HEK293 (cell line): ENCODE data around the gene GAREM1.

Source experiments
- HIC1 ChIP-seq: fragments of 450-650 bp; formaldehyde crosslinking; IDR thresholded peaks from 2 replicates; pipeline ENCODE4 v1.5.1; 2016; ENCODE audit warnings: missing biosample characterization, missing genetic modification characterization
- SETDB1 ChIP-seq: IDR thresholded peaks from one replicate; pipeline ENCODE4 v1.6.1; 2017; ENCODE audit warnings: mild to moderate bottlenecking, low read length, moderate library complexity, mixed read lengths; ENCODE audit not compliant: insufficient read length
- YY1 ChIP-seq: fragments of 450-650 bp; formaldehyde crosslinking; IDR thresholded peaks from 2 replicates; pipeline ENCODE4 v1.5.1; 2018; ENCODE audit warnings: missing biosample characterization, missing genetic modification characterization
- ZBTB49 ChIP-seq: fragments of 450-650 bp; formaldehyde crosslinking; IDR thresholded peaks from 2 replicates; pipeline ENCODE4 v1.5.1; 2016; ENCODE audit warnings: missing biosample characterization, missing genetic modification characterization, low read depth
- ZNF121 ChIP-seq: fragments of 450-650 bp; formaldehyde crosslinking; IDR thresholded peaks from 2 replicates; pipeline ENCODE4 v1.5.1; 2016; ENCODE audit warnings: missing biosample characterization, missing genetic modification characterization
- ZNF561 ChIP-seq: fragments of 450-650 bp; IDR thresholded peaks from 2 replicates; pipeline ENCODE4 v1.5.1; 2018; ENCODE audit warnings: missing biosample characterization, missing genetic modification characterization, borderline replicate concordance
- ZNF626 ChIP-seq: fragments of 450-650 bp; sonication (Bioruptor Pico); formaldehyde crosslinking; IDR thresholded peaks from 2 replicates; pipeline ENCODE4 v1.5.1; 2018; ENCODE audit warnings: missing biosample characterization, missing genetic modification characterization, inconsistent platforms
- ZNF768 ChIP-seq: fragments of 450-650 bp; formaldehyde crosslinking; IDR thresholded peaks from 2 replicates; pipeline ENCODE4 v1.5.1; 2018; ENCODE audit warnings: missing biosample characterization, mild to moderate bottlenecking, missing genetic modification characterization
- ZNF791 ChIP-seq: fragments of 450-650 bp; formaldehyde crosslinking; IDR thresholded peaks from 2 replicates; pipeline ENCODE4 v1.5.1; 2016; ENCODE audit warnings: missing biosample characterization, missing genetic modification characterization
- ZSCAN30 ChIP-seq: fragments of 450-650 bp; IDR thresholded peaks from 2 replicates; pipeline ENCODE4 v1.5.1; 2018; ENCODE audit warnings: missing biosample characterization, mild to moderate bottlenecking, missing genetic modification characterization, moderate library complexity
- TF ChIP-seq, protein P1 (sequence below): fragments of 450-650 bp; formaldehyde crosslinking; IDR thresholded peaks from 2 replicates; pipeline ENCODE4 v1.5.1; 2016; ENCODE audit warnings: missing biosample characterization, missing genetic modification characterization
- TF ChIP-seq, protein P2 (sequence below): fragments of 450-650 bp; formaldehyde crosslinking; optimal IDR thresholded peaks from 2 replicates; pipeline ENCODE3; 2016; ENCODE audit warnings: missing biosample characterization, mild to moderate bottlenecking, missing genetic modification characterization
- TF ChIP-seq, protein P3 (sequence below): fragments of 450-650 bp; formaldehyde crosslinking; IDR thresholded peaks from 2 replicates; pipeline ENCODE4 v1.5.1; 2016; ENCODE audit warnings: missing biosample characterization, missing genetic modification characterization

DNA sequence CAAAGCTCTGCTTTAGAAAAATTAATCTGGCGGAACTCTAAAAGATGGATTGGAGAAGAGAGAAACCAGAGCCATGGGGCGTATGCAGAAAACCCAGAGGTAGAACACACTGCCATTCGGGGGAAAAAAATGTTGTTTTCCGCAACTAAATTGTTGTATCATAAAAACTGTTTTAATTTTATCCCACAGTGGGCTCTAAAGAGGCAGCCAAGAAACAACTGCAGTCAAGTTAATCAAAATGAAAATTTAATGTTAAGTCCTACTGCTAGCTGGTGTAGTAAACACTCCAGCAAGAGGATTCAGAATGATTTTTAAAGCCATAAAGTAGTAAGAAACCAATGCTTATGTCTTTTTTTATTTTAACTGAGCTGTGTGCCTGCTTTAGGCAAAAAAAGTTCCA is 69.1 kb downstream of the GAREM1 start:
- TF ChIP-seq, protein P1, sequence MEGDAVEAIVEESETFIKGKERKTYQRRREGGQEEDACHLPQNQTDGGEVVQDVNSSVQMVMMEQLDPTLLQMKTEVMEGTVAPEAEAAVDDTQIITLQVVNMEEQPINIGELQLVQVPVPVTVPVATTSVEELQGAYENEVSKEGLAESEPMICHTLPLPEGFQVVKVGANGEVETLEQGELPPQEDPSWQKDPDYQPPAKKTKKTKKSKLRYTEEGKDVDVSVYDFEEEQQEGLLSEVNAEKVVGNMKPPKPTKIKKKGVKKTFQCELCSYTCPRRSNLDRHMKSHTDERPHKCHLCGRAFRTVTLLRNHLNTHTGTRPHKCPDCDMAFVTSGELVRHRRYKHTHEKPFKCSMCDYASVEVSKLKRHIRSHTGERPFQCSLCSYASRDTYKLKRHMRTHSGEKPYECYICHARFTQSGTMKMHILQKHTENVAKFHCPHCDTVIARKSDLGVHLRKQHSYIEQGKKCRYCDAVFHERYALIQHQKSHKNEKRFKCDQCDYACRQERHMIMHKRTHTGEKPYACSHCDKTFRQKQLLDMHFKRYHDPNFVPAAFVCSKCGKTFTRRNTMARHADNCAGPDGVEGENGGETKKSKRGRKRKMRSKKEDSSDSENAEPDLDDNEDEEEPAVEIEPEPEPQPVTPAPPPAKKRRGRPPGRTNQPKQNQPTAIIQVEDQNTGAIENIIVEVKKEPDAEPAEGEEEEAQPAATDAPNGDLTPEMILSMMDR (tag by site-specific recombination) = no peak
- TF ChIP-seq ZNF791 (tag by site-specific recombination) = no peak
- TF ChIP-seq ZNF768 (tag by site-specific recombination) = no peak
- TF ChIP-seq, protein P2, sequence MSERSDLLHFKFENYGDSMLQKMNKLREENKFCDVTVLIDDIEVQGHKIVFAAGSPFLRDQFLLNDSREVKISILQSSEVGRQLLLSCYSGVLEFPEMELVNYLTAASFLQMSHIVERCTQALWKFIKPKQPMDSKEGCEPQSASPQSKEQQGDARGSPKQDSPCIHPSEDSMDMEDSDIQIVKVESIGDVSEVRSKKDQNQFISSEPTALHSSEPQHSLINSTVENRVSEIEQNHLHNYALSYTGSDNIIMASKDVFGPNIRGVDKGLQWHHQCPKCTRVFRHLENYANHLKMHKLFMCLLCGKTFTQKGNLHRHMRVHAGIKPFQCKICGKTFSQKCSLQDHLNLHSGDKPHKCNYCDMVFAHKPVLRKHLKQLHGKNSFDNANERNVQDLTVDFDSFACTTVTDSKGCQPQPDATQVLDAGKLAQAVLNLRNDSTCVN (tag by site-specific recombination) = no peak
- TF ChIP-seq SETDB1 = no peak
- TF ChIP-seq ZNF121 (tag by site-specific recombination) = no peak
- TF ChIP-seq YY1 (tag by site-specific recombination) = no peak
- TF ChIP-seq HIC1 (tag by site-specific recombination) = no peak
- no peak for TF ChIP-seq ZBTB49 (tag by site-specific recombination)
- no peak for TF ChIP-seq ZNF626
- TF ChIP-seq ZNF561 (tag by site-specific recombination) = no peak
- TF ChIP-seq, protein P3, sequence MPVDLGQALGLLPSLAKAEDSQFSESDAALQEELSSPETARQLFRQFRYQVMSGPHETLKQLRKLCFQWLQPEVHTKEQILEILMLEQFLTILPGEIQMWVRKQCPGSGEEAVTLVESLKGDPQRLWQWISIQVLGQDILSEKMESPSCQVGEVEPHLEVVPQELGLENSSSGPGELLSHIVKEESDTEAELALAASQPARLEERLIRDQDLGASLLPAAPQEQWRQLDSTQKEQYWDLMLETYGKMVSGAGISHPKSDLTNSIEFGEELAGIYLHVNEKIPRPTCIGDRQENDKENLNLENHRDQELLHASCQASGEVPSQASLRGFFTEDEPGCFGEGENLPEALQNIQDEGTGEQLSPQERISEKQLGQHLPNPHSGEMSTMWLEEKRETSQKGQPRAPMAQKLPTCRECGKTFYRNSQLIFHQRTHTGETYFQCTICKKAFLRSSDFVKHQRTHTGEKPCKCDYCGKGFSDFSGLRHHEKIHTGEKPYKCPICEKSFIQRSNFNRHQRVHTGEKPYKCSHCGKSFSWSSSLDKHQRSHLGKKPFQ (tag by site-specific recombination) = no peak
- no peak for TF ChIP-seq ZSCAN30 (tag by site-specific recombination)
